Ascending aorta (tissue), 2 donors: ENCODE data around the gene NINJ2. TPM values are rescaled to one million over a fixed set of nuclear protein-coding genes. Genes with fewer than 3 reads are reported as not detected.
"Not testable (repeated sequence)": the region's sequence is repeated elsewhere in the genome, so short reads cannot be mapped to it uniquely, and the experiment has no call there.

Experiments
- DNase-seq, 2 donors: peaks; one replicate each; pipeline ENCODE4 v3.0.0-alpha.2; 2019; ENCODE audit warnings: low spot score in 2 of 2
- H3K27ac ChIP-seq, 2 donors: fragments of 200-600 bp; sonication (generic); one replicate each; pipeline ENCODE4 v1.5.1; 2016 to 2017; ENCODE audit warnings: mild to moderate bottlenecking in 1 of 2
- H3K27me3 ChIP-seq: fragments of 200-600 bp; sonication (generic); one replicate; pipeline ENCODE4 v1.5.1; 2017
- H3K36me3 ChIP-seq, 2 donors: fragments of 200-600 bp; sonication (generic); one replicate each; pipeline ENCODE4 v1.5.1; 2016
- H3K4me1 ChIP-seq, 2 donors: fragments of 200-600 bp; sonication (generic); one replicate each; pipeline ENCODE4 v1.5.1; 2016 to 2017; ENCODE audit warnings: mild to moderate bottlenecking in 1 of 2
- H3K4me3 ChIP-seq, 2 donors: fragments of 200-600 bp; sonication (generic); one replicate each; pipeline ENCODE4 v1.5.1; 2016 to 2017; ENCODE audit warnings: mild to moderate bottlenecking in 1 of 2
- H3K9me3 ChIP-seq, 2 donors: fragments of 200-600 bp; sonication (generic); one replicate each; pipeline ENCODE4 v1.5.1; 2016
- CTCF ChIP-seq, 3 experiments: fragments of 200-600 bp in 2 of 3; fragments of 450-650 bp in 1 of 3; sonication (generic) in 2 of 3; IDR thresholded peaks; one replicate each; pipeline ENCODE4 v1.5.1; 2016 to 2019; ENCODE audit warnings: antibody characterized with exemption in 3 of 3, mild to moderate bottlenecking in 1 of 3, moderate library complexity in 1 of 3
- intact Hi-C: fragments of 100-400 bp; cut with DNase I; formaldehyde crosslinking; loops from one replicate; pipeline ENCODE4 v1.15.1; 2023
- total RNA-seq: library from RNA; depleted of rRNA; stranded (reverse); fragments of >200 nt; gene quantifications from one replicate; pipeline ENCODE4 v1.1.0, GENCODE V29; 2016

NINJ2 gene
- total RNA-seq, 1 donor from 2014 or later, result 24.1 TPM

- peak in 1 of 2 donors; percentile 42 for DNase-seq
- TF ChIP-seq CTCF (IDR thresholded peaks at IDR 0.05), result no peak
- no peaks in the 10 kb centered on the region for H3K9me3 ChIP-seq
- H3K36me3 ChIP-seq, result no peaks in the 10 kb centered on the region
- H3K4me3 ChIP-seq, result no peak overlapping the region
- peaks cover 2 to 3% of the 10 kb centered on the region in 2 donors for H3K4me1 ChIP-seq
- no peaks in the 10 kb centered on the region for H3K27me3 ChIP-seq
- no peak overlapping the region for H3K27ac ChIP-seq
- intact Hi-C loops, result no loop called here
Measured at GRCh38 chr12:581321-581720, 81.9 kb downstream of the NINJ2 start.

DNA sequence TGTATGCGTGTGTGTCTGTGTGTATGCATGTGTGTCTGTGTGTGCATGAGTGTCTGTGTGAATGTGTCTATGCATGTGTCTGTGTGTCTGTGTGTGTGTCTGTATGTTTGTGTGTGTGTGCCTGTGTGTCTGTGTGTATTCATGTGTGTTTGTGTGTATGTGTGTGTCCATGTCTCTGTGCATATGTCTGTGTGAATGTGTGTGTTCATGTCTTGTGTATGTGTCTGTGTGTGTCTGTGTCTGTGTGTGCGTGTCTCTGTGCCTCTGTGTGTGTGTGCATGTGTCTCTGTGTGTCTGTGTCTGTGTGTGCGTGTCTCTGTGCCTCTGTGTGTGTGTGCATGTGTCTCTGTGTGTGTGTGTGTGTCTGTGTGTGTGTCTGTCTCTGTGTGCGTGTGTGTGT, 82.4 kb downstream of the NINJ2 start:
- Histone ChIP-seq H3K4me1 (peaks cover 4 to 8% of the 10 kb centered on the region in 2 donors), H3K36me3 (no peaks in the 10 kb centered on the region), H3K4me3 (no peak overlapping the region), H3K27ac (no peak overlapping the region), H3K27me3 (no peaks in the 10 kb centered on the region), H3K9me3 (no peaks in the 10 kb centered on the region)
- DNase-seq, result no peak
- TF ChIP-seq CTCF (IDR thresholded peaks at IDR 0.05), result no peak
- intact Hi-C loops, result no loop called here

DNA sequence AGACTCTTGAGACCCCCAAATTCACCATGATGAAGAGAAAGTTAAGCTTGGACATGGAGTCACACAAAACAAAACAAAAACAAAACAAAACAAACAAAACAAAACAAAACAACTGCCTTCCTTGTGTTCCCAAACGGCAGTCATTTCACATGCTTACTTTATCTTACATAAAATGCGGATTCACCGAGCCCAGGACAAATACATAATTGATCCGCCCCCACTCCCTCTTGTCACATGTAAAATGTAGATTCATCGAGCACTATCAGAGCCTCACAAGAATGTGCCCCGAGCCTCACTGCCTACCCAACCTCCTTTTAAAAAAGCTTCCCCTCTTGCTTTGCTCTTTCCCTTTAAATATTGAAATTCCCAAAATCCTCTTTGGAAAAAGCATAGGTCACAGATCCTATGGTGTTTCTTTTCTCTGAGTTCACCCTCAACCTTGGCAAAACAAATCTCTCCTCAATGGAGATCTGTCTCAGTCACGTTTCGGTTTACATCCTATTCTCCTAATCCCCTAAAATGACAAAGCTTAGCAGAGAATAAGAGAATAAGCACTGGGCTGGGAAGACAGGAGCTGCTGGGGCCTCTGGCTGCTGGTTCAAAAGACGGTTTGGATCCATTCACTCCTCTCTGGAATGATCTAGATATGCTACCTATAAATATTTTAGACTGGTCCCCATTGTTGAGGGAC, 83.7 kb downstream of the NINJ2 start:
- no peak for TF ChIP-seq CTCF (IDR thresholded peaks at IDR 0.05)
- peaks cover 8 to 17% of the 10 kb centered on the region in 2 donors for H3K4me1 ChIP-seq
- no peak for DNase-seq
- no peak overlapping the region for H3K27ac ChIP-seq
- H3K27me3 ChIP-seq, result no peaks in the 10 kb centered on the region
- intact Hi-C loops, result loop anchor here (5.0 kb wide), 1 partner anchor 33 kb away; no protein-coding TSS in a partner anchor
- no peaks in the 10 kb centered on the region for H3K36me3 ChIP-seq
- no peak overlapping the region for H3K4me3 ChIP-seq
- no peaks in the 10 kb centered on the region for H3K9me3 ChIP-seq

DNA sequence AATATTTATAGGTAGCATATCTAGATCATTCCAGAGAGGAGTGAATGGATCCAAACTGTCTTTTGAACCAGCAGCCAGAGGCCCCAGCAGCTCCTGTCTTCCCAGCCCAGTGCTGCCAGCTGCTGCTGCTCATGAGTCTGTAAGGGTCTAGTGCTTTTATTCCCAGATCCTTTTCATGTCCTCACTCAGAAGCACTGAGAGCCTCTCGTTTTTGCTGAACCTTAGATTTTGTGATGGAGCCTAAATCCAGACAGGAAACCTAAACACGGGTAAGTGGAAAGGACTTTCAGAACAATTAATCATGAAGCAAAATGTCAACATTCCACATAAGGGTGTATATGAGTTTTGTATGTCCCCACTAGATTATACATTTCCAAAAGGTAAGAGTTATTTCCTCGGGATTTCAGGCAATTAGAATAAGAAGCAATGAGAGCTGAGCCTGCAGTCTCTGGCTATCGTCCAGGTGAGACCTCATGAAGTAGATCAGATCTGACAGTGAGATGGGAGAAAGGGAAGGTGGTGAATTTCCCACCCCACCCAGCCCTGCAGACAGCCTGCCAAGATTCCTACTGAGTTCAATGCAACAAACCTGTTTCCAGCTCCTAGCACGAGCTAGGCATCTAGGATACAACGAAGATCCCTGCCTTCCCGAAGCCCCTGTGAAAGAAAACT, 84.4 kb downstream of the NINJ2 start:
- Histone ChIP-seq H3K4me1 (peaks cover 8 to 17% of the 10 kb centered on the region in 2 donors), H3K27me3 (no peaks in the 10 kb centered on the region), H3K9me3 (no peaks in the 10 kb centered on the region), H3K4me3 (no peak overlapping the region), H3K27ac (no peak overlapping the region), H3K36me3 (no peaks in the 10 kb centered on the region)
- no peak for TF ChIP-seq CTCF (IDR thresholded peaks at IDR 0.05)
- intact Hi-C loops, result loop anchor here (5.0 kb wide), 1 partner anchor 33 kb away; no protein-coding TSS in a partner anchor
- DNase-seq, result peak in 1 of 2 donors; percentile 38

GRCh38 chr12:577994-578747, 85.1 kb downstream of the NINJ2 start:
- not testable (repeated sequence) for H3K36me3 ChIP-seq

More at GRCh38 chr12:577994-578747, 85.1 kb downstream of the NINJ2 start:
- H3K4me3 ChIP-seq, H3K27ac ChIP-seq, H3K27me3 ChIP-seq, H3K9me3 ChIP-seq: not testable (repeated sequence)
- H3K4me1 ChIP-seq, result peaks cover 8 to 17% of the 10 kb centered on the region in 2 donors
- DNase-seq, result peak in 1 of 2 donors; percentile 58
- intact Hi-C loops, result loop anchor here (2.0 to 5.0 kb wide), 2 partner anchors 34 to 237 kb away; no protein-coding TSS in a partner anchor
